ENCODE data around the gene SNX15.

SNX15 gene

GRCh38 chr11:65040520-65040846 lies 13.2 kb downstream of the SNX15 start:
- no peak for TF ChIP-seq CTCF (conservative IDR thresholded peaks at IDR 0.05; ENCODE audit: low read depth, low read length)

GRCh38 chr11:65040847-65041622 lies 13.8 kb downstream of the SNX15 start, which contains the start of gene SAC3D1:
Gene SAC3D1, plus strand, starts transcription at chr11:65041210. Its CDS starts 83 bp downstream, at chr11:65041293.
- Histone ChIP-seq H3K27me3 (ENCODE audit: insufficient read depth, low read depth) (no peaks in the 10 kb centered on the region), H3K4me2 (peak within 1 kb of the TSS; percentile 90), H2AFZ (ENCODE audit: low read depth) (peak within 1 kb of the TSS; percentile 77), H4K20me1 (ENCODE audit: insufficient read depth) (no peaks in the 10 kb centered on the region), H3K4me1 (ENCODE audit: low read depth, poor library complexity, severe bottlenecking) (peaks cover 30% of the 10 kb centered on the region), H3K27ac (peak within 1 kb of the TSS; percentile 64), H3K79me2 (ENCODE audit: insufficient read depth, low read depth) (peaks cover 13% of the 10 kb centered on the region), H3K9ac (peak within 1 kb of the TSS; percentile 67; the same call in 1 of the 2 replicates), H3K36me3 (ENCODE audit: insufficient read depth) (no peaks in the 10 kb centered on the region), H3K4me3 (IDR thresholded peaks at IDR 0.05; ENCODE audit: insufficient read depth, low read depth, low read length) (no peak within 1 kb of the TSS)
- TF ChIP-seq CTCF (conservative IDR thresholded peaks at IDR 0.05; ENCODE audit: low read depth, low read length), result no peak

More at GRCh38 chr11:65040520-65040846, 13.2 kb downstream of the SNX15 start:
- H4K20me1 ChIP-seq (ENCODE audit: insufficient read depth), result no peaks in the 10 kb centered on the region
- H3K27me3 ChIP-seq (ENCODE audit: insufficient read depth, low read depth), result no peaks in the 10 kb centered on the region
- no peaks in the 10 kb centered on the region for H3K36me3 ChIP-seq (ENCODE audit: insufficient read depth)
- H3K79me2 ChIP-seq (ENCODE audit: insufficient read depth, low read depth), result peaks cover 13% of the 10 kb centered on the region
- H3K4me3 ChIP-seq (IDR thresholded peaks at IDR 0.05; ENCODE audit: insufficient read depth, low read depth, low read length), result no peak overlapping the region
- H3K4me2 ChIP-seq, result peak overlapping the region; percentile 90
- H3K4me1 ChIP-seq (ENCODE audit: low read depth, poor library complexity, severe bottlenecking), result peaks cover 26% of the 10 kb centered on the region
- H2AFZ ChIP-seq (ENCODE audit: low read depth), result peak overlapping the region; percentile 77
- peak overlapping the region; percentile 67; the same call in 1 of the 2 replicates for H3K9ac ChIP-seq
- H3K27ac ChIP-seq, result peak overlapping the region; percentile 64

GRCh38 chr11:65042891-65043290 lies 15.7 kb downstream of the SNX15 start:
- Histone ChIP-seq H2AFZ (ENCODE audit: low read depth) (no peak overlapping the region), H3K27me3 (ENCODE audit: insufficient read depth, low read depth) (no peaks in the 10 kb centered on the region), H3K9ac (no peak overlapping the region), H3K4me2 (peak overlapping the region; percentile 88; the same call in 1 of the 2 replicates), H3K36me3 (ENCODE audit: insufficient read depth) (no peaks in the 10 kb centered on the region), H3K4me1 (ENCODE audit: low read depth, poor library complexity, severe bottlenecking) (peaks cover 30% of the 10 kb centered on the region), H3K4me3 (IDR thresholded peaks at IDR 0.05; ENCODE audit: insufficient read depth, low read depth, low read length) (no peak overlapping the region), H3K79me2 (ENCODE audit: insufficient read depth, low read depth) (peaks cover 13% of the 10 kb centered on the region), H3K27ac (no peak overlapping the region), H4K20me1 (ENCODE audit: insufficient read depth) (no peaks in the 10 kb centered on the region)
- no peak for TF ChIP-seq CTCF (conservative IDR thresholded peaks at IDR 0.05; ENCODE audit: low read depth, low read length)

GRCh38 chr11:65043881-65044501 lies 16.8 kb downstream of the SNX15 start:
- no peak overlapping the region for H3K4me2 ChIP-seq
- H3K9ac ChIP-seq, result no peak overlapping the region
- no peak overlapping the region for H3K27ac ChIP-seq

More at GRCh38 chr11:65043881-65044501, 16.8 kb downstream of the SNX15 start:
- no peaks in the 10 kb centered on the region for H3K27me3 ChIP-seq (ENCODE audit: insufficient read depth, low read depth)
- no peaks in the 10 kb centered on the region for H3K36me3 ChIP-seq (ENCODE audit: insufficient read depth)
- no peaks in the 10 kb centered on the region for H4K20me1 ChIP-seq (ENCODE audit: insufficient read depth)
- H3K79me2 ChIP-seq (ENCODE audit: insufficient read depth, low read depth), result peaks cover 13% of the 10 kb centered on the region
- H3K4me3 ChIP-seq (IDR thresholded peaks at IDR 0.05; ENCODE audit: insufficient read depth, low read depth, low read length), result no peak overlapping the region
- no peak for TF ChIP-seq CTCF (conservative IDR thresholded peaks at IDR 0.05; ENCODE audit: low read depth, low read length)
- no peak overlapping the region for H2AFZ ChIP-seq (ENCODE audit: low read depth)
- peaks cover 30% of the 10 kb centered on the region for H3K4me1 ChIP-seq (ENCODE audit: low read depth, poor library complexity, severe bottlenecking)

Measured in KMS-11 (cell line).